Smooth muscle cell (in vitro differentiated cells): ENCODE results near the gene DPH1. TPM values are rescaled to one million over a fixed set of nuclear protein-coding genes. Genes with fewer than 3 reads are reported as not detected.
A peak's percentile ranks its signal among the peaks of the same experiment; 100 is the strongest.

Experiments
- DNase-seq: peaks from one replicate; lab custom pipeline; 2025; ENCODE audit not compliant: unreplicated experiment; lab: John Stamatoyannopoulos, UW
- H2AFZ ChIP-seq: fragments of 200-600 bp; sonication (generic); 2 replicates; pipeline ENCODE4 v1.6.0; 2016; ENCODE audit warnings: antibody characterized with exemption, low read depth, mild to moderate bottlenecking
- H3F3A ChIP-seq: fragments of 200-600 bp; sonication (generic); 2 replicates; pipeline ENCODE4 v1.6.0; 2017; ENCODE audit warnings: antibody characterized with exemption, low read depth
- H3K27ac ChIP-seq: fragments of 200-600 bp; sonication (generic); 2 replicates; pipeline ENCODE4 v1.5.1; 2016; ENCODE audit warnings: low read depth, mild to moderate bottlenecking
- H3K27me3 ChIP-seq: fragments of 200-600 bp; sonication (generic); 2 replicates; pipeline ENCODE4 v1.6.1; 2016; ENCODE audit warnings: low read depth, mild to moderate bottlenecking
- H3K36me3 ChIP-seq: fragments of 200-600 bp; sonication (generic); 2 replicates; pipeline ENCODE4 v1.5.1; 2016; ENCODE audit warnings: low read depth
- H3K4me1 ChIP-seq: fragments of 200-600 bp; sonication (generic); 2 replicates; pipeline ENCODE4 v1.5.1; 2016; ENCODE audit warnings: low read depth
- H3K4me2 ChIP-seq: fragments of 200-600 bp; sonication (generic); 2 replicates; pipeline ENCODE4 v1.6.0; 2016; ENCODE audit warnings: mild to moderate bottlenecking
- H3K4me3 ChIP-seq: fragments of 200-600 bp; sonication (generic); 2 replicates; pipeline ENCODE4 v1.5.1; 2016; ENCODE audit warnings: mild to moderate bottlenecking
- H3K79me2 ChIP-seq: fragments of 200-600 bp; sonication (generic); 2 replicates; pipeline ENCODE4 v1.6.0; 2016; ENCODE audit warnings: low read depth, mild to moderate bottlenecking
- H3K9ac ChIP-seq: fragments of 200-600 bp; sonication (generic); 2 replicates; pipeline ENCODE4 v1.6.0; 2016; ENCODE audit warnings: low read depth
- H3K9me3 ChIP-seq: fragments of 200-600 bp; sonication (generic); replicated peaks from 2 replicates; pipeline ENCODE4 v1.5.1; 2016; ENCODE audit warnings: low read depth
- H4K20me1 ChIP-seq: fragments of 200-600 bp; sonication (generic); 2 replicates; pipeline ENCODE4 v1.6.0; 2016; ENCODE audit warnings: low read depth
- WGBS: methylation state at CpG from one replicate; pipeline ENCODE4 v1.1.7; 2016; ENCODE audit warnings: low lambda C conversion rate; 5-methylcytosine and 5-hydroxymethylcytosine counted together
- polyA plus RNA-seq: library from polyadenylated mRNA; unstranded; fragments of >200 nt; fragmentation: Nextera tagmentation; extraction: Ambion mirVana; gene quantifications from 2 replicates; pipeline ENCODE4 v1.2.1, GENCODE V29; 2016
- total RNA-seq: library from RNA; depleted of rRNA; stranded (reverse); fragments of >200 nt; gene quantifications from 2 replicates; pipeline ENCODE4 v1.2.3, GENCODE V29; 2014
- TF ChIP-seq, protein P1 (sequence below): fragments of 200-600 bp; sonication (generic); IDR thresholded peaks from 2 replicates; pipeline ENCODE4 v1.5.1; 2017; ENCODE audit warnings: borderline replicate concordance, mild to moderate bottlenecking, antibody characterized with exemption; ENCODE audit not compliant: insufficient read depth, poor library complexity, severe bottlenecking

The DPH1 gene
- total and polyA plus RNA-seq, 2 experiments from 2014 or later: 15.9 to 33.6 TPM

DNA sequence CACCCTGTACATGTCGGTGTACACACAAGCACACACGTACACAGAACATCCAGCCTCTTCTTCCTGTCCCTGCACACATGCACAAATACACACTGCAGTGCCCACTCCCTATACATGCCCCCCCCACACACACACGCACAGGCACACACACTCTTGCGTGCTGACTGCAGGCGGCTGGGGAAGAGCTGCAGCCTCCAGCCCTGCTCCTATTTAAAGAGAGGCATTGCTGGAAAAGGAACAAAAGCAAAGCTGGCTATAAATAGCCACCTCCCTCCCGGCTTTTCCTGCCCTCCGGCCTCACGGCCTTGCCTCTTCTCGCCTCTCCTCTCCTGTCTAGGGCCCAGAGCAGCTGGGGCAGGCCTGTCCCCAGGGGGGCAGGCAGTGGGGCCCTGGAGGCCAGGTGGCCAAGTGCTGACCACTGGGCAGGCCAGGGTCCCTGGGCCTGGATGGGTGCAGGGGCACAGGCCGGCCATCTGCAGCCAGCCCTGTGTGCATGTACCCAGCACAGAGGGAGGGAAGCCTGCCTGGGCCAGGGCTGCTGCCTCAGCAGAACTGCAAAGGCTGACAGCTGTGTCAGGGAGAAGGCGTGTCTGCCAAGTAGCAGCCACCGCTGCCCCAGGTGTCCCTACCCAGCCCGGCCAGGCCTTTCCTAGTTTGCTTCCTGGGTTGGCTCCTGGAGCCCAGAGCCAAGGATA lies 30.2 kb upstream of the DPH1 start:
- no peak overlapping the region for H3K27ac ChIP-seq
- H3K4me1 ChIP-seq: peaks cover 33% of the 10 kb centered on the region
- H4K20me1 ChIP-seq: no peaks in the 10 kb centered on the region
- no peaks in the 10 kb centered on the region for H3K27me3 ChIP-seq
- WGBS: 32% methylated on average over 13 of the region's 13 CpGs
- H3K4me2 ChIP-seq: peak overlapping the region; percentile 71
- peaks cover 6% of the 10 kb centered on the region for H3F3A ChIP-seq
- no peak overlapping the region for H3K4me3 ChIP-seq
- H2AFZ ChIP-seq: peak overlapping the region; percentile 18
- no peaks in the 10 kb centered on the region for H3K79me2 ChIP-seq
- no peaks in the 10 kb centered on the region for H3K36me3 ChIP-seq
- H3K9ac ChIP-seq: no peak overlapping the region
- TF ChIP-seq, protein P1, sequence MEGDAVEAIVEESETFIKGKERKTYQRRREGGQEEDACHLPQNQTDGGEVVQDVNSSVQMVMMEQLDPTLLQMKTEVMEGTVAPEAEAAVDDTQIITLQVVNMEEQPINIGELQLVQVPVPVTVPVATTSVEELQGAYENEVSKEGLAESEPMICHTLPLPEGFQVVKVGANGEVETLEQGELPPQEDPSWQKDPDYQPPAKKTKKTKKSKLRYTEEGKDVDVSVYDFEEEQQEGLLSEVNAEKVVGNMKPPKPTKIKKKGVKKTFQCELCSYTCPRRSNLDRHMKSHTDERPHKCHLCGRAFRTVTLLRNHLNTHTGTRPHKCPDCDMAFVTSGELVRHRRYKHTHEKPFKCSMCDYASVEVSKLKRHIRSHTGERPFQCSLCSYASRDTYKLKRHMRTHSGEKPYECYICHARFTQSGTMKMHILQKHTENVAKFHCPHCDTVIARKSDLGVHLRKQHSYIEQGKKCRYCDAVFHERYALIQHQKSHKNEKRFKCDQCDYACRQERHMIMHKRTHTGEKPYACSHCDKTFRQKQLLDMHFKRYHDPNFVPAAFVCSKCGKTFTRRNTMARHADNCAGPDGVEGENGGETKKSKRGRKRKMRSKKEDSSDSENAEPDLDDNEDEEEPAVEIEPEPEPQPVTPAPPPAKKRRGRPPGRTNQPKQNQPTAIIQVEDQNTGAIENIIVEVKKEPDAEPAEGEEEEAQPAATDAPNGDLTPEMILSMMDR: no peak
- H3K9me3 ChIP-seq: no peaks in the 10 kb centered on the region
- peak; percentile 56 for DNase-seq

DNA sequence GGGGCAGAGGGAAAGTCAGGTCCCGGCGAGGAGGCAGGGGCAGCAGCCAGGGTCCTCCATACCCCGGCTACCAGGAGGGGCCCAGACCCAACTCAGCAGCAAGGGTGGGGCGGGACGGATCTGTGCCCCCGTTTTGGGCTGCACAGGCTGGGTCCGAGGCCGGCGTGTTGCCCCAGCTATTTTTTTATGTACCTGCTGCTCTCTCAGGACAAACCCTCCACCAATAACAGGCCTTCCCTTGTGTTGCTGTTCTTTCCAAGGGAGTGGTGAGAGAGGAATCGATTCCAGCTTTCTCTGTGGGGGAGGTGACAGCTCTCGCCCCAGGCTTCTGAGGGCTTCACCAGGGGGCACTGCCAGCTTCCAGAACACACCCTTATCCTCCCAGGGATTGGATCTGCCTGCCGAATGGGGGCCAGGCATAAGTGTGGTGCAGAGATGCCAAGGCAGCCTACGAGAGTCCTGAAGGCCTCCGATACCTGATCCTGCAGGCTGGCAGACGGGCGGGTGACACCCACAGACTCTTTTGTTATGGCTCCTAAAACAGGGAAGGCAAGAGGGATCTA lies 27.1 kb upstream of the DPH1 start:
- Histone ChIP-seq H3K27ac (no peak overlapping the region), H4K20me1 (no peaks in the 10 kb centered on the region), H3K79me2 (no peaks in the 10 kb centered on the region), H3K4me3 (no peak overlapping the region), H3K9me3 (no peaks in the 10 kb centered on the region), H2AFZ (no peak overlapping the region), H3F3A (no peaks in the 10 kb centered on the region), H3K4me1 (peaks cover 17% of the 10 kb centered on the region), H3K4me2 (no peak overlapping the region), H3K36me3 (no peaks in the 10 kb centered on the region), H3K9ac (no peak overlapping the region), H3K27me3 (no peaks in the 10 kb centered on the region)
- 83% methylated on average over 14 of the region's 16 CpGs for WGBS
- TF ChIP-seq, protein P1: no peak
- DNase-seq: no peak

DNA sequence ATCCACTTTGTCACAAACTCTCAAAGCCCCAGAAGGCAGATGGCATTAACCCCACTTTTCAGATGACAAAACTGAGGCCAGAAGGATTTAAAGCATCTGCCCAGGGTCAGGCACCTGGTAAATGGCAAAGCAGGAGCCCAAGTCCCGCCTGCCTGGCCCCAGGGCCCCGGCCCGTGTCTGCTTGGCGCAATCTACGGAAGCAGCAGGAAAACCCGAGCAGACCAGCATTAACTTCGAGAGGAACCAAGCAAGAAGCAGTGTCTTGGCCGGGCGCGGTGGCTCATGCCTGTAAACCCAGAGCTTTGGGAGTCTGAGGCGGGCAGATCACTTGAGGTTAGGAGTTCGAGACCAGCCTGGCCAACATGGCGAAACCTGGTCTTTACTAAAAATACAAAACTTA lies 26.4 kb upstream of the DPH1 start:
- Histone ChIP-seq H3K4me2 (no peak overlapping the region), H3F3A (no peaks in the 10 kb centered on the region), H3K36me3 (no peaks in the 10 kb centered on the region), H2AFZ (no peak overlapping the region), H3K9ac (no peak overlapping the region), H4K20me1 (no peaks in the 10 kb centered on the region), H3K79me2 (no peaks in the 10 kb centered on the region), H3K4me1 (peaks cover 15% of the 10 kb centered on the region), H3K4me3 (no peak overlapping the region), H3K27ac (no peak overlapping the region), H3K27me3 (no peaks in the 10 kb centered on the region), H3K9me3 (no peaks in the 10 kb centered on the region)
- DNase-seq: no peak
- TF ChIP-seq, protein P1: no peak
- WGBS: 98% methylated on average over 13 of the region's 13 CpGs
